ENCODE measurements around the gene FAM181B. TPM values are rescaled to one million over a fixed set of nuclear protein-coding genes. Genes with fewer than 3 reads are reported as not detected.

FAM181B gene
- total RNA-seq, 4 donors from 2014 or later, result 0.55 to 0.64 TPM; not detected in 2

GRCh38 chr11:82750643-82751139 lies 17.0 kb upstream of the FAM181B start:
- no peaks in the 10 kb centered on the region for H3K4me1 ChIP-seq
- H3K4me3 ChIP-seq, result no peak overlapping the region
- in situ Hi-C loops (cut with MboI; ENCODE audit: low pct_ligation_motif_present in 1 of 4, low pct_unique_long_range_greater_than_20kb in 1 of 4, low sequenced_read_pairs in 3 of 4) (no loop called here), intact Hi-C loops (cut with DNase I; ENCODE audit: low total_unique reads) (no loop called here)
- 64 to 75% methylated on average over 4 to 9 of the region's 9 CpGs for WGBS, 2 donors (ENCODE audit: low coverage in 1 of 2)
- no peak overlapping the region for H3K27ac ChIP-seq
- TF ChIP-seq, protein P1, sequence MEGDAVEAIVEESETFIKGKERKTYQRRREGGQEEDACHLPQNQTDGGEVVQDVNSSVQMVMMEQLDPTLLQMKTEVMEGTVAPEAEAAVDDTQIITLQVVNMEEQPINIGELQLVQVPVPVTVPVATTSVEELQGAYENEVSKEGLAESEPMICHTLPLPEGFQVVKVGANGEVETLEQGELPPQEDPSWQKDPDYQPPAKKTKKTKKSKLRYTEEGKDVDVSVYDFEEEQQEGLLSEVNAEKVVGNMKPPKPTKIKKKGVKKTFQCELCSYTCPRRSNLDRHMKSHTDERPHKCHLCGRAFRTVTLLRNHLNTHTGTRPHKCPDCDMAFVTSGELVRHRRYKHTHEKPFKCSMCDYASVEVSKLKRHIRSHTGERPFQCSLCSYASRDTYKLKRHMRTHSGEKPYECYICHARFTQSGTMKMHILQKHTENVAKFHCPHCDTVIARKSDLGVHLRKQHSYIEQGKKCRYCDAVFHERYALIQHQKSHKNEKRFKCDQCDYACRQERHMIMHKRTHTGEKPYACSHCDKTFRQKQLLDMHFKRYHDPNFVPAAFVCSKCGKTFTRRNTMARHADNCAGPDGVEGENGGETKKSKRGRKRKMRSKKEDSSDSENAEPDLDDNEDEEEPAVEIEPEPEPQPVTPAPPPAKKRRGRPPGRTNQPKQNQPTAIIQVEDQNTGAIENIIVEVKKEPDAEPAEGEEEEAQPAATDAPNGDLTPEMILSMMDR (IDR thresholded peaks at IDR 0.05), result no peak
- TF ChIP-seq POLR2AphosphoS5 (IDR thresholded peaks at IDR 0.05) (no peak), POLR2A (IDR thresholded peaks at IDR 0.05) (no peak), EP300 (IDR thresholded peaks at IDR 0.05; ENCODE audit: low read depth) (no peak)
- no peaks in the 10 kb centered on the region for H3K36me3 ChIP-seq
- no peak for DNase-seq
- H3K27me3 ChIP-seq, result no peaks in the 10 kb centered on the region
- H3K9me3 ChIP-seq, result no peaks in the 10 kb centered on the region

- 85 to 87% methylated on average over 4 to 8 of the region's 8 CpGs for WGBS, 2 donors (ENCODE audit: low coverage in 1 of 2)
- no peak for DNase-seq
- no peaks in the 10 kb centered on the region for H3K4me1 ChIP-seq
- TF ChIP-seq POLR2A (IDR thresholded peaks at IDR 0.05) (no peak), EP300 (IDR thresholded peaks at IDR 0.05; ENCODE audit: low read depth) (no peak), POLR2AphosphoS5 (IDR thresholded peaks at IDR 0.05) (no peak)
- TF ChIP-seq, protein P1 (IDR thresholded peaks at IDR 0.05), result no peak
- H3K27me3 ChIP-seq, result peaks cover 2% of the 10 kb centered on the region
- no peak overlapping the region for H3K4me3 ChIP-seq
- intact Hi-C loops (cut with DNase I; ENCODE audit: low total_unique reads), result no loop called here
- H3K27ac ChIP-seq, result no peak overlapping the region
- H3K9me3 ChIP-seq, result no peaks in the 10 kb centered on the region
- no peaks in the 10 kb centered on the region for H3K36me3 ChIP-seq
- in situ Hi-C loops (cut with MboI; ENCODE audit: low pct_ligation_motif_present in 1 of 4, low pct_unique_long_range_greater_than_20kb in 1 of 4, low sequenced_read_pairs in 3 of 4), result no loop called here
Observed at GRCh38 chr11:82747471-82747870, 13.8 kb upstream of the FAM181B start.

DNA sequence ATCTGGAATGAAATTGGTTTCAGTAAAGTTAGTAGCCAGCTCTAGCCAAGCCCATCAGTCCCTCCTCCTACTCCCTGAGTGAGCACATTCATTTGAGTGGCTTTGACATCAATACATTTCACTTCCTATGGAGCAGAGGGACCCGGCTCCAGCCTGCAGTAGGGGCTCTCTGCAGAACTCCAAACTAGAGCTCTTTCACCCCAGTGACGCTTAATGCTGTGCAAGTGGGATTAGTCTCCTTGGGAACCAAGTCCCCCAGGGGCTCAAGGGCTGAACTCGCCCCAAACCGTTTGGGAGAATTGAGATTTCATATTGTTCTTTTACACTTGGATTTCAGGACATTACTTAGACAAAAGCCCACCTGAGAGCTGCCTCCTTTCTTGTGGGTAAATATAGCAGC lies 4.4 kb upstream of the FAM181B start:
- peaks cover 0 to 4% (median 0%) of the 10 kb centered on the region in 4 donors for H3K4me1 ChIP-seq
- WGBS, 2 donors (ENCODE audit: low coverage in 1 of 2), result 54 to 69% methylated on average over 2 to 4 of the region's 4 CpGs
- no peak overlapping the region for H3K4me3 ChIP-seq
- no peak overlapping the region for H3K27ac ChIP-seq
- no peaks in the 10 kb centered on the region for H3K36me3 ChIP-seq
- peaks cover 41% of the 10 kb centered on the region for H3K27me3 ChIP-seq
- TF ChIP-seq EP300 (IDR thresholded peaks at IDR 0.05; ENCODE audit: low read depth) (no peak), POLR2AphosphoS5 (IDR thresholded peaks at IDR 0.05) (no peak), POLR2A (IDR thresholded peaks at IDR 0.05) (no peak)
- TF ChIP-seq, protein P1 (IDR thresholded peaks at IDR 0.05), result no peak
- no peaks in the 10 kb centered on the region for H3K9me3 ChIP-seq
- DNase-seq, result no peak
- intact Hi-C loops (cut with DNase I; ENCODE audit: low total_unique reads) (no loop called here), in situ Hi-C loops (cut with MboI; ENCODE audit: low pct_ligation_motif_present in 1 of 4, low pct_unique_long_range_greater_than_20kb in 1 of 4, low sequenced_read_pairs in 3 of 4) (no loop called here)

DNA sequence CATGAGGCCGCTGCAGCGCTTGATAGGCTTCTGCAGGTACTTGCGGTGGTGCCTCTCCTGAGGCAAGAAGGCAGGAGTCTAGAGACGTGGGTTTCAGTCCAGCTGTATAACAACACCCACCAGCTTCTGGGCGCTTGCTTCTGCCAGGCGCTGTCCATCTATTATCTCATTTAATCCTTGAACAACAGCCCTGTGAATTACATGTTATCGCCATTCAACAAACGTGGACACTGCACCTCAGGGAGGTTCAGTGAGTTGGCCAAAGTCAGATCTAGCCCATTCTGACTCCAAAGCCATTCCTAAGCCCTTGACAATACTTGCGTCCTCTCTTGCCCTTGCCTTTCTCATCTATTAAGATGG lies 436 bp upstream of the FAM181B start:
- peak overlapping the region in 2 of 4 donors; percentile 32 to 57 for H3K27ac ChIP-seq
- in situ Hi-C loops (cut with MboI; ENCODE audit: low pct_ligation_motif_present in 1 of 4, low pct_unique_long_range_greater_than_20kb in 1 of 4, low sequenced_read_pairs in 3 of 4), result no loop called here
- H3K4me1 ChIP-seq, result peaks cover 0 to 10% (median 7%) of the 10 kb centered on the region in 4 donors
- peaks cover 70% of the 10 kb centered on the region for H3K27me3 ChIP-seq
- WGBS, 2 donors (ENCODE audit: low coverage in 1 of 2), result 59 to 76% methylated on average over 3 to 9 of the region's 9 CpGs
- no peak for DNase-seq
- no peaks in the 10 kb centered on the region for H3K36me3 ChIP-seq
- peak overlapping the region in 3 of 4 donors; percentile 42 to 60 (median 56) for H3K4me3 ChIP-seq
- intact Hi-C loops (cut with DNase I; ENCODE audit: low total_unique reads), result no loop called here
- TF ChIP-seq EP300 (IDR thresholded peaks at IDR 0.05; ENCODE audit: low read depth) (no peak), POLR2A (IDR thresholded peaks at IDR 0.05) (no peak), POLR2AphosphoS5 (IDR thresholded peaks at IDR 0.05) (no peak)
- TF ChIP-seq, protein P1 (IDR thresholded peaks at IDR 0.05), result no peak
- no peaks in the 10 kb centered on the region for H3K9me3 ChIP-seq
